GM21360 (cell line): Measurements from ENCODE around the gene INPPL1.

Source experiments
- ATAC-seq: cut with Tn5 transposase; IDR thresholded peaks from one replicate; pipeline ENCODE4 v1.9.1; 2021; ENCODE audit warnings: mild to moderate bottlenecking, moderate library complexity; ENCODE audit not compliant: unreplicated experiment

Gene INPPL1

DNA sequence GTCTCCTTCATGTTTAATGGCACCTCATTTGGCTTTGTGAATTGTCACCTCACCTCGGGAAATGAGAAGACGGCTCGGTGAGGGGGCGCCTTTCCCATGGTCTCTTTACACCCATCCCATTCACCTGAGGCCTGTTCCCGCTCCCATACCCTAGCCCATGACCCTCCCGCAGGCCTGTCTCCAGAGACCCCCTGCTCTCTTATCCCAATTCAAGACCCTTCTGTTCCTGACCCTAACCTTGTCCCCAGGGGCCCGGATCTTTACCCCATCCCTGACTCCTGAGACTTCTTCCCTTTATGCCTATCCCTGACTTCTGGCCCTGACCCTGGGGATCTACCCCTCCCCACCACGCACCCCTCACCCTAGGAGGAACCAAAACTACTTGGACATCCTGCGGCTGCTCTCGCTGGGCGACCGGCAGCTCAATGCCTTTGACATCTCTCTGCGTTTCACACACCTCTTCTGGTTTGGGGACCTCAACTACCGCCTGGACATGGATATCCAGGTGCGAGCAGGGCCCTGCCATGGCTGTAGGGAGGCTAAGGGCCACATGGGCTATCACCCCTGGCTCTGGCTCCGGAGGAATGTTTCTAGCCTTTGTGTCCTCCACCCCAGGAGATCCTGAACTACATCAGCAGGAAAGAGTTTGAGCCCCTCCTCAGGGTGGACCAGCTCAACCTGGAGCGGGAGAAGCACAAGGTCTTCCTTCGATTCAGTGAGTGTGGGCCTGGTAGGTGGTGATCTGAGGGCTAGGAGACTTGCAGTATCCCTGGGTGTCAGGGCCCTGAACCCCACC lies 7.9 kb downstream of the INPPL1 start:
- no peak for ATAC-seq

DNA sequence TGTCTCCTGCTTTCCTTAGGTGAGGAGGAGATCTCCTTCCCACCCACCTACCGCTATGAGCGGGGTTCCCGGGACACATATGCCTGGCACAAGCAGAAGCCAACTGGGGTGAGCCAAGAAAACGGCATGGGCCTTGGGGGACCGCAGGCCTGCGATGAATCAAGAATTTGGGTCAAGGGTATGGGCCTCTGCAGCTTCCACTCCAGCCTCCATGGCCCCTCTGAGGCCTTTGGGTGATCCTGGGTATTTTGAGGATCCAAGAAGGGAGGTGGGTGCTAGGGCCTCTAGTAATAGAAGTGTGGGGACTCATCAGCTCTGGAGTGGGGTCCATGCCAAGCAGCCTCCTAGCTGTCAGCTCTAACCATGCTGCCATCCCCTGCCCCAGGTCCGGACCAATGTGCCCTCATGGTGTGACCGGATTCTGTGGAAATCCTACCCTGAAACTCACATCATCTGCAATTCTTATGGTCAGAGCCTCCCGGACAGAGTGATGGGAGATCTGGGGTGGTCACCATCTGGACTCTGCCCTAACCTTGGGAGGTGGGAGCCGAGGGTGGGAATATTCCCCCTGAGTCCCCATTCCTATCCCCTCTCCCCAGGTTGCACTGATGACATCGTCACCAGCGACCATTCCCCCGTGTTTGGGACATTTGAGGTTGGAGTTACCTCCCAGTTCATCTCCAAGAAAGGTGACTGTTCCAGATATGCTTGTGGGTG lies 8.6 kb downstream of the INPPL1 start:
- ATAC-seq = no peak

- ATAC-seq = no peak
These were observed 9.4 kb downstream of the INPPL1 start for GRCh38 chr11:72233773-72234513.

DNA sequence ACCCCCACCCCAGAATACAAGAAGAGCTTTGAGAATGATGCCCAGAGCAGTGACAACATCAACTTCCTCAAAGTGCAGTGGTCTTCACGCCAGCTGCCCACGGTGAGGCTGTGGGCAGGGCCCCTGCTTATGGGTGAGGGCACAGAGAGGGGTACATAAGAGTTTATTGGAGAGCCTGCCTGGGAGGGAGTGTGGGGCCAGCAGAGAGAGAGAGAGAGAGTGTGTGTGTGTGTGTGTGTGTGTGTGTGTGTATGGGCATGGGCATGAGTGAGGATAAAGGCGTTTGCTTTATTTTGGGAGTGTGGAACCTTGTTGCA lies 9.9 kb downstream of the INPPL1 start:
- ATAC-seq = no peak

DNA sequence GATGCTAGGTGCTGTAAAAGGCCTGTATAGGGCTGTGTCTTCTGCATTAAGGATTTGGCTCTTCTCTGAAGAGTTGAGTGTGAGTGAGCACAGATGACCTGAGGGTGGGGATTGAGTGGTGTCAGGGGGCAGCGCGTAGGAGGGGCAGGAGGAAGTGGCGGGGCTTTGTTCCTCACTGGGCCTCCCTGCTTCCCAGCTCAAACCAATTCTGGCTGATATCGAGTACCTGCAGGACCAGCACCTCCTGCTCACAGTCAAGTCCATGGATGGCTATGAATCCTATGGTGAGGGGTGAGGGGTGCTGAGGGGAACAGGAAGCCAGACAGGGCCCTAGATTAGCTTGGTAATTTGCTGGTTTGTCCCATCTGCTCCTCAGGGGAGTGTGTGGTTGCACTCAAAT lies 10.4 kb downstream of the INPPL1 start:
- no peak for ATAC-seq

DNA sequence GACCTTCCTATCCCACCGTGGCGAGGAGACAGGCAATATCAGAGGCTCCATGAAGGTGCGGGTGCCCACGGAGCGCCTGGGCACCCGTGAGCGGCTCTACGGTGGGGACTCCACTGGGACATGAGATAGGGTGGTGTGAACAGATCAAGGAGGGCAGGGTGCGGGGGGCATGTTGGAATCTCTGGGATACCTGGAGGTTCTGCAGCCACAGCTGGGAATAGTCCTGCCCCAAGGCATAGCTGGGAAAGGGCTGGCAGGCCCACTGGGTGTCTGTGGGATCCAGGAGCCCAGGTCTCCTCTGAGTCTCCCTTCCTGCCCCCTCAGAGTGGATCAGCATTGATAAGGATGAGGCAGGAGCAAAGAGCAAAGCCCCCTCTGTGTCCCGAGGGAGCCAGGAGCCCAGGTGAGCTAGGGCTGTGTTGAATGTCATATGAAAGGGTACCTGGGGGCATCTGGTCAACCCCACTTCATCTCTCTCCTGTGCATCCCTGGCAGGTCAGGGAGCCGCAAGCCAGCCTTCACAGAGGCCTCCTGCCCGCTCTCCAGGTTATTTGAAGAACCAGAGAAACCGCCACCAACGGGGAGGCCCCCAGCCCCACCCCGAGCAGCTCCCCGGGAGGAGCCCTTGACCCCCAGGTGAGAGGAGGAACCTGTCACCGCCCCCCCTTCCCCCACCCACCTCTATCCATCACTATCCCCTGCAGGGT lies 10.9 kb downstream of the INPPL1 start:
- no peak for ATAC-seq

GRCh38 chr11:72236083-72236697 lies 11.6 kb downstream of the INPPL1 start:
- ATAC-seq = no peak

DNA sequence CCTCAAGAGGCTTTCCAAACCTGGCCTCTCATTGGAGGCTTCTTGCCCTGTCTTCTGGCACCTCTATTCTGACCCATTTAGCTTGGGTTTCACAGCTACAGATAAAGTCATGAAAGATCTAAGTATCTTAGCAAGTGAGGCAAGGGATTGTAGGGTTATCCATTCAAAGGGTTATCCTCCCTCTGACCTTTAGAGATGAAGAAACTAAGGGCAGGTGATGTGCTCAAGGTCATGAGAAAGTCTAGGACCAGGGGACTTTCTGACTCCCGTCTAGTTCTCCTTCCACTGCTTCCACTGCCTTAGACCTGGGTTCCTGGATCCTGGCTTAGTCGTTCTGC lies 12.2 kb downstream of the INPPL1 start:
- no peak for ATAC-seq

DNA sequence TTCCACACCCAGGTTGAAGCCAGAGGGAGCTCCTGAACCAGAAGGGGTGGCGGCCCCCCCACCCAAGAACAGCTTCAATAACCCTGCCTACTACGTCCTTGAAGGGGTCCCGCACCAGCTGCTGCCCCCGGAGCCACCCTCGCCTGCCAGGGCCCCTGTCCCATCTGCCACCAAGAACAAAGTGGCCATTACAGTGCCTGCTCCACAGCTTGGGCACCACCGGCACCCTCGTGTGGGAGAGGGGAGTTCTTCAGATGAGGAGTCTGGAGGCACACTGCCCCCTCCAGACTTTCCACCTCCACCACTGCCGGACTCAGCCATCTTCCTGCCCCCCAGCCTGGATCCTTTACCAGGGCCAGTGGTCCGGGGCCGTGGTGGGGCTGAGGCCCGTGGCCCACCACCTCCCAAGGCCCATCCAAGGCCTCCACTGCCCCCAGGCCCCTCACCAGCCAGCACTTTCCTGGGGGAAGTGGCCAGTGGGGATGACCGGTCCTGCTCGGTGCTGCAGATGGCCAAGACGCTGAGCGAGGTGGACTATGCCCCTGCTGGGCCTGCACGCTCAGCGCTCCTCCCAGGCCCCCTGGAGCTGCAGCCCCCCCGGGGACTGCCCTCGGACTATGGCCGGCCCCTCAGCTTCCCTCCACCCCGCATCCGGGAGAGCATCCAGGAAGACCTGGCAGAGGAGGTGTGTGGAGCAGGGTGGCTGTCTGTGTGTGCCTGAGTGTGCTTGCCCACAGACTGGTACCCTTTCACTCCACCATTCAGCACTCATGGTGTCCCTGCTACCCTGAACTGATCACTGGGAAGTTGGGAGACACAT lies 12.8 kb downstream of the INPPL1 start:
- no peak for ATAC-seq

- no peak for ATAC-seq
These were observed 13.5 kb downstream of the INPPL1 start for GRCh38 chr11:72238040-72238450.

- ATAC-seq = no peak
These were observed 14.1 kb downstream of the INPPL1 start for GRCh38 chr11:72238492-72239312.

- ATAC-seq = no peak
These were observed 14.8 kb downstream of the INPPL1 start for GRCh38 chr11:72239313-72239848.

DNA sequence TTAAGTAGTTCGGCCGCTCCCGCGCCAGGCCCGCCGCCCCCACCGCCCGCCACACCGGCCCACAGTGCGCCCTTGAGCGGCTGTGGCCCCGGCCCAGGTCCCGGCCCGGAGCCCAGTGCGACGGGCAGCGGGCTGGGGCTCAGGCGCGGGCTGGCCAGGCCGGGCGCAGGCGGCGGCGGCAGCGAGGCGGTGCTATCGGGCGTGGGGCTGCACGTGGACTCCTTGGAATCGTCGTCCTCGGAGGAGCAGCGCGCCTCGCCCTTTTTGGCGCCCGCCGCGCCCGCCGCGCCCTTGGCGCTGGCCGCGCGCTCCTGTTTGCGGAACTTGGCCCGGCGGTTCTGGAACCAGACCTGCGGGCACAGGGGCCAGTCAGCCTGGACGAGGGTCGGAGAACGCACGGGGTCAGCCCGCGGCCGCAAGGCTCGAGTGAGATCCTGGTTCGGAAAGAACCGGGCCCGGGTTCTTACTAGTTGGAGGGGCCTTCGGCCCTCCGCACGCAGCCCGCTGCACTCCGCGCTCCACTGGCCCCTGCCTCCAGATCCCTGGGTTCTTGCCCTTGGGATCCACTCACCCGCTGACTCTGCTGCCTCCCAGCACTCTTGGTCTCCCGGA lies 15.4 kb downstream of the INPPL1 start:
- no peak for ATAC-seq

DNA sequence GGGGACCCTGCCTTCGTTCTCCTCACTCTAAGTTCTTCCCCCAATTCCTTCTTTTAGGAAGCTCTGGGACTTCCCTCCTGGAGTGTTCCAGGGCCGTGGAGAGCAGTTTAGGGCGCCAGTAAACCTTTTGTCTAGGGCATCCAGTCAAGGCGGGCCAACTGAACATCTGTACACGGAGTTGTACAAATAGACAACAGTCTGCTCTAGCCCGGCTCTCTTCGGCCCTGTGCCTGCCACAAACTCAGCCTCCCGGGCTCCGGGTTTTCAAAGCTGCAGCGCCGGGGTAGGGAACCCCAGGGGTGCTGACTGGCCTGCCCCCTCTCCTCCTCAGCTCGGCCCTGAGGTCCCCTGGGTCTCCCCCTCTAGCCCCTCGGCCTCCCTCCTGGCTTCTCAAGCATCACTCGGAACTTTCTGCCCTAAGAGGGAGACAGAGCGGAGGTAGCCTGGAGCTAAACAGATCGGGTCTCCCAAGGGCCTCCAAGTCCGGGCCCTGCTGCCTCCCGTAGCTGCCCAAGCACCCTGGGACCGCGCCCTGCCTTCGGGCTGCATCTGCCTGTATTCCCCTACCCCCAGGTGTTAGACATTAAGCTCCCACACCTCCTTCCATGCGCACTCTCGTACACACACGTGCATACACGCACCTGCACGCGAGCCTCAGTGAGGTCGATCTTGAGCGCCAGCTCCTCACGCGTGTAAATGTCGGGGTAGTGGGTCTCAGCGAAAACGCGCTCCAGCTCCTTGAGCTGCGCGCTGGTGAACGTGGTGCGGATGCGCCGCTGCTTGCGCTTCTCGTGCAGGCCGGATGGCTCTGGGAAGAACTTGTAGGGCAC lies 16.1 kb downstream of the INPPL1 start:
- ATAC-seq = no peak

DNA sequence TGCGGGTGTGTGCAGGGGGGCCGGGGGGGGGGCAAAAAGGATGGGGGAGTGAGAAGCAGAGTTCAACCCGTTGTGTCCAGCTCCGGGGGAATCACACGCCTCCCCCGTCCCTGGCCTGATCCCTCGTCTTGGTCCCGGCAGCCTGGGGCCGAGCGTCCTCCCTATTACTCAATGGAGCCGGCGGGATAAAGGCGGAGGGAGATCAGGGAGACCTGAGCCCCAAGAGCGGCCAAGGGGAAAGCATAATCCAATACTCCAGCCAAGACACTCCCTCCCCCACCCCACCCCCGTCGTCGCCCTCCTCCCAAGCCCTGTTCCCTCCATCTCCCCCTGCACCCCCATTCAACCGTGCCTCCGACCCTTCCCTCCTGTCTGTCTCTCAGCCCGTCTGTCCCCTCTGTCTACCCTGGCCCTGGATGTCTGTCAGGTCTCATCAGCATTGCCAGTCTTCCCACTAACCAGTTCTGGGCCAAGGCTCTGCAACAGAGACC lies 16.8 kb downstream of the INPPL1 start:
- no peak for ATAC-seq

- no peak for ATAC-seq
These were observed 17.6 kb downstream of the INPPL1 start for GRCh38 chr11:72242141-72242540.
